Memory B cell (primary cell): ENCODE results near the gene SC5D.
A peak's percentile ranks its signal among the peaks of the same experiment; 100 is the strongest.

Source experiments
- ATAC-seq: fragments of 150-1000 bp; cut with Tn5 transposase; 2 replicates; pipeline ENCODE4 v1.10.0; 2021; ENCODE audit warnings: low read depth, mild to moderate bottlenecking, moderate library complexity
- DNase-seq, 2 donors: peaks; one replicate each; pipeline ENCODE4 v3.0.0; 2022; ENCODE audit warnings: low spot score in 2 of 2
- H3K27ac Mint-ChIP-seq: one replicate; pipeline ENCODE4 v1.8.0; 2022; ENCODE audit warnings: mild to moderate bottlenecking, moderate library complexity, mixed read lengths
- H3K27me3 Mint-ChIP-seq: one replicate; pipeline ENCODE4 v1.8.0; 2022; ENCODE audit warnings: mixed read lengths
- H3K36me3 Mint-ChIP-seq: one replicate; pipeline ENCODE4 v1.8.0; 2022; ENCODE audit warnings: mild to moderate bottlenecking, mixed read lengths
- H3K4me1 Mint-ChIP-seq: one replicate; pipeline ENCODE4 v1.8.0; 2022; ENCODE audit warnings: mixed read lengths
- H3K4me3 Mint-ChIP-seq: one replicate; pipeline ENCODE4 v1.8.0; 2022; ENCODE audit warnings: mild to moderate bottlenecking, moderate library complexity, mixed read lengths
- H3K9me3 Mint-ChIP-seq: one replicate; pipeline ENCODE4 v1.8.0; 2022; ENCODE audit warnings: mixed read lengths

The SC5D gene

DNA sequence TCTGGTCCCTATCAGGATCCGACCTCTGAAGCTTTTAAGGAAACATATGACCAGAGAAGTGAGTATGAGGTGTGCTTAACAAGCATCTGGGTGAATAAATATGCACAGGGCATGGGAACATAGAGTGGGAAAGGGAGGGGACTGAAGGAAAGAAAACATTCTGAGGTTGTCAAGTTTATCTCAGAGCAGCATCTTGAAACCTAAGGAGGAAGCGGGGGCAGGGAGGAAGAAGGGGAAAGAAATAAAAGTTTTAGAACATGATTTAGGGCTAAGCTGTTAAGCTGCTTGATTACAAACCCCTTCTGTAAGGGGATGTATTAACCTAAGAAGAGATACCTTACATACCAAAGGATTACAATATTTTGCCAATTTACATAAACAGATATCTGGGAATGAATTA, 24.0 kb upstream of the SC5D start:
- Mint-ChIP-seq H3K4me1 (no peaks in the 10 kb centered on the region), H3K4me3 (no peak overlapping the region), H3K27me3 (peaks cover 30% of the 10 kb centered on the region), H3K27ac (no peak overlapping the region), H3K36me3 (no peaks in the 10 kb centered on the region), H3K9me3 (peaks cover under 1% of the 10 kb centered on the region)
- ATAC-seq (no peak), DNase-seq (no peak)

DNA sequence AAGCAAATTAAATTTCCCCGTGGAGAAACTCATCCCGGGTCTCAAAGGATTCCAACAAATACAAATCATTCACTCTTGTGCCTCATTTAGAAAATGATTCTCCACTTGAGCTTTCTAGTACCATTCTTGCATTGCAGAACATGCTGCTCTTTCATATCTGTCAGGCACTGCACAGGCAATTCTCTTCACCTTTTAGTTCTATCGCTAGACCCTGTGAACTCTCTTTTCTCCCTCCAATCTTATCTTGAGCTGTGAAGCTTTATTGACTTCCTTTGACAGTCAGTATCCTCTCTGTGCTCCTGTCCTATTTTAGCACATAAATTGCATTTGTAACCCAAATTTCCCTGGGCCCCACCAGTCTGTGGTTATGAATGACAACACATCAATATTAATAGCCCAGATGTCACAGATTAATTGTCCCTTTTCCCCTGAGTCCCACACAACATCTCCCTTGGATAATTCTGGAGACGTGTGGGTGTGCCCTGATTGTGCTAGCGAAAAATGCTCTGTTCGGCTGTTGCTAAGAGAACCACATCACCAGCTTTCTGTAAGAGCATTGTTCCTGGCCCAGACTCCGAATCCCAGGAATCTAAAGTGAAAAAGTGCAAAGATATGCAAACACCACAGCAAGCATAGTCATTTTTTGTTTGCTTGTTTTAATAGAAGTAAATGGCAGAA, 22.4 kb upstream of the SC5D start:
- peaks cover 28% of the 10 kb centered on the region for H3K27me3 Mint-ChIP-seq
- DNase-seq (no peak), ATAC-seq (no peak)
- no peak overlapping the region for H3K4me3 Mint-ChIP-seq
- no peak overlapping the region for H3K27ac Mint-ChIP-seq
- H3K4me1 Mint-ChIP-seq: no peaks in the 10 kb centered on the region
- peaks cover 2% of the 10 kb centered on the region for H3K9me3 Mint-ChIP-seq
- H3K36me3 Mint-ChIP-seq: no peaks in the 10 kb centered on the region

DNA sequence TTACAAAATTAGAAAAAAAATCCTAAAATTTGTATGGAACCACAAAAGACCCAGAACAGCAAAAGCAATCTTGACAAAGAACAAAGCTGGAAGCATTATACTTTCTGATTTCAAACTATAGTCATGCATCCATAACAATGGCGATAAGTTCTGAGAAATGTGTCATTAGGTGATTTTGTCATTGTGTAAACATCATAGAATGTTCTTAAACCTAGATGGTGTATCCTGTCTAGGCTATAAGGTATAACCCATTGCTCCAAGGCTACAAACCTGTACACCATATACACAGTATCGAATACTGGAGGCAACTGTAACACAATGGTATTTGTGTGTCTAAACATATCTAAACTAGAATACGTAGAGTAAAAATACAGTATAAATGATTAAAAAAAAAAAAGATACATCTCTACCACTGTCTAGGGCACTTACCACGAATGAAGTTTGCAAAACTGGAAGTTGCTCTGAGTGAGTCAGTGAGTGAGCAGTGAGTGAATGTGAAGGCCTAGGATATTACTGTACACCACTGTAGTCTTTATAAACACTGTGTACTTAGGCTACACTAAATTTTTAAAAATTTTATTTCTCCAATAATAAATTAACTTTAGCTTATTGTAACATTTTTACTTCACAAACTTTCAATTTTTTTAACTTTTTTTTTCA, 18.1 kb upstream of the SC5D start:
- no peak overlapping the region for H3K27ac Mint-ChIP-seq
- H3K4me1 Mint-ChIP-seq: no peaks in the 10 kb centered on the region
- H3K36me3 Mint-ChIP-seq: peaks cover 2% of the 10 kb centered on the region
- H3K27me3 Mint-ChIP-seq: peaks cover 12% of the 10 kb centered on the region
- no peak for ATAC-seq
- peaks cover 9% of the 10 kb centered on the region for H3K9me3 Mint-ChIP-seq
- H3K4me3 Mint-ChIP-seq: no peak overlapping the region
- no peak for DNase-seq

DNA sequence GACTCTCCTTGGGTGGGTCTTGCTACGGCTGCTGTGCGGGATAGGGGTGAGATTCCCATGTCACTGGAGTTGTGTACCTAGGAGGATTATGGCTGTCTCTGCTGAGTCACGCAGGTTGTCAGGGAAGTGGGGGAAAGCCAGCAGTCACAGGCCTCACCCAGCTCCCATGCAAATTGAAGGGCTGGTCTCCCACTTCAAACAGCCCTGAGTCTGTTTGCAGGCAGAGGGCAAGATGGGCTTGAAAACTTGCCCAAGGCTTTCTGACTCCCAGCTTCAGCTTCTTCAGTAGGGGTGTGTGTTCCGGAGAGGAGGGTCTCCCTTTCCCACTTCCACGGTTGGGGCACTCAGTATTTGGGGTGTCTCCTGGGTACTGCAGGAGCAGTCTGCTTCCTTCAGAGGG, 10.9 kb upstream of the SC5D start:
- H3K4me1 Mint-ChIP-seq: peaks cover 9% of the 10 kb centered on the region
- peaks cover 16% of the 10 kb centered on the region for H3K27me3 Mint-ChIP-seq
- DNase-seq: no peak
- no peak overlapping the region for H3K4me3 Mint-ChIP-seq
- peaks cover 9% of the 10 kb centered on the region for H3K9me3 Mint-ChIP-seq
- H3K36me3 Mint-ChIP-seq: peaks cover 5% of the 10 kb centered on the region
- no peak for ATAC-seq
- no peak overlapping the region for H3K27ac Mint-ChIP-seq

DNA sequence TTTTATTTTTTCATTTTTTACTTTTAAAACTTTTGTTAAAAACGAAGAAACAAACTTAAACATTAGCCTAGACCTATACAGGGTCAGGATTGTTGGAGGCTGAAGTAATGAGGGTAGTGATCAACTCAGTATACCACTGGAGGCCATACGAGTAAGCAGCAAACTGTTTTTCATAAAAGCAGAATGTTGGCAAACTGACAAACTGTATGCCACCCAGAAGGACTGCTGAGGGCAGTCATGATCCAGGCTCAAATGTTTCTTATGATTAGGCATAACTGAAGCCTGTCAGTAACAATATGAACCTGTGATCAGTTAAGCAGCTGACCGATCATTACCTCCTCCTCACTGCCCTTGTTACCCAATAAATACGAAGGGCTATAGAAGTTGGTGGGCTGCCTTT, 10.2 kb upstream of the SC5D start:
- H3K4me1 Mint-ChIP-seq: peaks cover 9% of the 10 kb centered on the region
- H3K36me3 Mint-ChIP-seq: peaks cover 5% of the 10 kb centered on the region
- H3K9me3 Mint-ChIP-seq: peaks cover 9% of the 10 kb centered on the region
- H3K4me3 Mint-ChIP-seq: no peak overlapping the region
- H3K27ac Mint-ChIP-seq: no peak overlapping the region
- peaks cover 16% of the 10 kb centered on the region for H3K27me3 Mint-ChIP-seq
- ATAC-seq: no peak
- DNase-seq: no peak

DNA sequence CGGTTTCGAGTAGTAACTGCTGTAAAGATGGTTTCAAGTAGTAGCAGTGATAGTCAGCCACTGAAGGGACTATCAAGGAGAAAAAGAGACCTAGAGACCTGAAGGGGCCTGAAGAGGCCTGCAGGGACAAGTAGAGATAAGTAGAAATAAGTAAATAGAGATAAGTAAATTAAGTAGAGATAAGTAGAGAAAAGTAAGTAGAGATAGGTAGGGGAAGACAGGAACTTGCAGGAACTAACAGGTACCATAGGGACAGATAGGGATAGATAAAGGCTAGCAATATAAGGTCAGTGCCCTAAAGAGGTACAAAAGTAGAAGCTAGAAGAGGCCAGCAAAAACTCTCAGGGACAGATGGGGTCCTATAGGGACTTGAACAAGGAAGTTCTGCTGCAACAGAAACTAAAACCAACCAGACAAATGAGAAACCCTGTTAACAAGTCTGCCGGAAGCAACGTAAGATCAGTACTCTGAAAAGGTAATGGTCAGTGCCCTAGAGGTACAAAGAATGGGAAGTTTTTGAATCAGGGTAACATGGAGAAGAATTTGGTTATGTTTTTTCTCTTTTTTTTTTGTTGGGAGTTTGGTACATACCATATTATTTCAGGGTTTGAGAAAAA, 9.6 kb upstream of the SC5D start:
- Mint-ChIP-seq H3K36me3 (peaks cover 5% of the 10 kb centered on the region), H3K9me3 (peaks cover 7% of the 10 kb centered on the region), H3K4me3 (peak overlapping the region; percentile 35), H3K4me1 (peaks cover 9% of the 10 kb centered on the region), H3K27ac (peak overlapping the region; percentile 48), H3K27me3 (peaks cover 15% of the 10 kb centered on the region)
- ATAC-seq (peak; percentile 66), DNase-seq (no peak)

DNA sequence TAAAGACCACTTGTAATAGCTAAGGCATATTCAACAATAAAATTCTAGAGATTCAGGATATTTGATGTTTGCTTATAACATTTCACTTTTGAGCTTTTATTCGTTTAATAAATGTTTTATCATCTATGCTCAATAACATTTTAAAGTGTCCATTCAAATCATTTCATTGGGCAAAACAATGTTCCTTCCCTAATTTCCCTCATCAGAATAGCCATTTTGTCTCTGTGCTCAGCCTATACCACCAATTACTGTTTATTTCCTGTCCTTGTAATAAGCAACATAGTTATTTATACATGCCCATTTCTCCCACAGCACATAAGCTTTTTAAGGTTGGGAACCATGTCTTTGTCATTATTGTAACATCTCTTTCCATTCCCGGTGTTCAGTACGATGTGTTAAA, 1.3 kb upstream of the SC5D start:
- Mint-ChIP-seq H3K9me3 (no peaks in the 10 kb centered on the region), H3K4me3 (no peak overlapping the region), H3K4me1 (peaks cover 25% of the 10 kb centered on the region), H3K36me3 (peaks cover 3% of the 10 kb centered on the region), H3K27ac (peak overlapping the region; percentile 99), H3K27me3 (no peaks in the 10 kb centered on the region)
- no peak for DNase-seq
- ATAC-seq: no peak

DNA sequence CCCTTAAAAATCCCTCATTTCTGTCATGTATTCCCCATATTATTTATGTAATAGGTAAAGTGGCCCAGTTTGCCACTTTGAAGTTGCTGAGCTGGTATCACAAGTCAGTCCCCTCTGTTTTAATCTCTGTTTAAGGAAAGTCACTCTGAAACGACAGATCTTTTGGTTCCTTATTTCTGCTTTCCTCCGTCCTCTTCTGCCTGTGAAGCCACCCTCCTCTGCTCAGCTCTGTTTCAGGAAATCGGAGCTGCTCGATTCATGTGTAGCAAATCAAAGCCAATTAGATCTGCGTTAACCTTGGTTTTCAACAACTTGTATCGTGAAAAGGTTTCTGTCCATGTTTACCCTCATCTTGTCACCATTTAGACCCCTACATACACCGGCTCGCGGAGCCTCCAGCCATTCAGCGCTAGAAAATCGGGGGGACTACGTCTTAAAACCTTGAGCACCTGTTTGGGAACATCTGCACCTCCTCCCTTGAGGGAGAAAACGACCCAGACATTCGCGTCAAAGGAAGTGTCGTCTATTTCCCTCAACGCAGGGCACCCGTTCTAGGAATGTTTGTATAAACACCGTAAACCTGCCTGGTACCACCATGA, 576 bp upstream of the SC5D start:
- no peak for DNase-seq
- Mint-ChIP-seq H3K27me3 (no peaks in the 10 kb centered on the region), H3K4me1 (peaks cover 28% of the 10 kb centered on the region), H3K27ac (peak overlapping the region; percentile 99), H3K9me3 (no peaks in the 10 kb centered on the region), H3K4me3 (peak overlapping the region; percentile 95), H3K36me3 (peaks cover 5% of the 10 kb centered on the region)
- ATAC-seq: peak; percentile 55

DNA sequence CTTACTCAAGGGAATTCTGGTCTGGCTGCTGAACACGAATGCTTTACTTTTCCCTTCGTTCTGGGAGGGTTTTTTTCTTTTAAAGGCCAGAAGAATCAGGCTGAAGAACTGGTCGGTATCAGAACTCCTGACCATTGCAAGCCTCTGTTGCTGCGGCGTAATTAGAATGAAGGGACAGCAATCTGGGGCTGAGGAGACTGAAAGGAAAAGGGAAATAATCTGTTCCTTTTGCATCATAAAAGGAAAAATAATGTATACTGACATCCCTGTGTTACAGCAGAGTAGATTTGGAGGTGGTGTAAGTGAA, 670 bp downstream of the SC5D start:
- Mint-ChIP-seq H3K27ac (peak overlapping the region; percentile 99), H3K4me1 (peaks cover 31% of the 10 kb centered on the region), H3K9me3 (no peaks in the 10 kb centered on the region), H3K27me3 (no peaks in the 10 kb centered on the region), H3K4me3 (peak overlapping the region; percentile 95), H3K36me3 (peaks cover 5% of the 10 kb centered on the region)
- no peak for ATAC-seq
- no peak for DNase-seq

DNA sequence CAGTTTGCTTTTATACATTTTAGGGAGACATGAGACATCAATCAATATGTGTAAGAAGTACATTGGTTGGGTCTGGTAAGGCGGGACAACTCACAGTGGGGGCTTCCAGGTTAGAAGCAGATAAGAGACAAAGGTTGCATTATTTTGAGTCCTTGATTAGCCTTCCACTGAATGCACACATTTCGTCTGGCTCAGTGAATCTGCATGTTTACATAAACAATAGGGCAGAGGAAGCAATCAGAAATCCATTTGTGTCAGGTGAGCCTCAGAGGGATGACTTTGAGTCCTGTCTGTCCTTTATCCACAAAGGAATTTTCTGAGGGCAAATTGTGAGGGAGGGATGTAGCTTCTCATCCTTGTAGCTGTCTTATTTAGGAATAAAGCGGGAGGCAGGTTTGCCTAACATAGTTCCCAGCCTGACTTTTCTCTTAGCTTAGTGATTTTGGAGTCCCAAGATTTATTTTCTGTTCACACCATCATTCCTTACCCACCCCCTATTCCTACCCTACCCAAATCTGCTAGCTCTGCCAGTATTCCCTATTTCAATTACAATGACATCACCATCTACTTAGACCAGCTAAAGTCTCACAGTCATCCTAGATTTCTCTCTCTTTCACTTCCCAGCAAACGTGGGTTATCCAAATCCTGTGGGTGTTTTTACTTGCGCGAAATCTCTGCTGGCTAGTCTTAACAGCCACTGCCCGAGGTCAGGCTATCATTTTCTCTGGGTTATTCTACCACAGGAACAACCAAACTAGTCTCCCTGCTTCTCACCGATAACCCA, 2.9 kb downstream of the SC5D start:
- DNase-seq: no peak
- peaks cover 36% of the 10 kb centered on the region for H3K4me1 Mint-ChIP-seq
- H3K4me3 Mint-ChIP-seq: no peak overlapping the region
- no peaks in the 10 kb centered on the region for H3K9me3 Mint-ChIP-seq
- H3K36me3 Mint-ChIP-seq: peaks cover 8% of the 10 kb centered on the region
- no peak for ATAC-seq
- H3K27ac Mint-ChIP-seq: no peak overlapping the region
- no peaks in the 10 kb centered on the region for H3K27me3 Mint-ChIP-seq

DNA sequence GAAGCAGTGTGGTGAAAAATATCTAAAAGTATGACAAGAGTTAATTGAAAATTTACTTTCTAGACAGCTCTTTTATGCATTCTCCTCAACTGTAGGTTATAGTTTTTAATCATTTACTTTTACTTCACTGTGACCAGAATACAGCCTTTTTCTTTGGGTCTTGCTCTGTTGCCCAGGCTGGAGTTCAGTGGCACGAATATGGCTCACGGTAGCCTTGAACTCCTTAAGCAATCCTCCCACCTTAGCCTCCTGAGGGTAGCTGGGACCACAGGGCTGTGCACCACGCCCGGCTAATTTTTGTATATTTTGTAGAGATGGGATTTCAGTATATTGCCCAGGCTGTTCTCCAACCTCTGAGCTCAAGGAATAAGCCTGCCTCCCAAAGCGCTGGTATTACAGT, 5.3 kb downstream of the SC5D start:
- DNase-seq (no peak), ATAC-seq (no peak)
- H3K4me3 Mint-ChIP-seq: no peak overlapping the region
- H3K27ac Mint-ChIP-seq: no peak overlapping the region
- H3K36me3 Mint-ChIP-seq: peaks cover 10% of the 10 kb centered on the region
- H3K27me3 Mint-ChIP-seq: no peaks in the 10 kb centered on the region
- H3K9me3 Mint-ChIP-seq: no peaks in the 10 kb centered on the region
- H3K4me1 Mint-ChIP-seq: peaks cover 37% of the 10 kb centered on the region

DNA sequence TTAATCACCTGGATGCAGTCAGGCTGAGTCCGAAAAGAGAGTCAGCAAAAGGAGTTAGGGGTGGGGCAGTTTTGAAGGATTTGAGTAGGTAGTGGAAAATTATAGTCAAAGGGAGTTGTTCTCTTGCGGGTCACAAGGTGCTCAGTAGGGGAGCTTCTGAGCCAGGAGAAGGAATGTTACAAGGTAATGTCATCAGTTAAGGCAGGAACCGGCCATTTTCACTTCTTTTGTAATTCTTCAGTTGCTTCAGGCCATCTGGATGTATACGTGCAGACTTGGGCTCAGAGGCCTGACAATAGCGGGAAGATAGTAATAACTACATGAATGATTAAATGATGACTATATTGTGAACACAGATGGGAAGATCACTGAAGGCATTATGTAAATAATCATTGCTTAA, 6.2 kb downstream of the SC5D start:
- Mint-ChIP-seq H3K27ac (no peak overlapping the region), H3K27me3 (no peaks in the 10 kb centered on the region), H3K9me3 (no peaks in the 10 kb centered on the region), H3K36me3 (peaks cover 11% of the 10 kb centered on the region), H3K4me3 (no peak overlapping the region), H3K4me1 (peaks cover 33% of the 10 kb centered on the region)
- DNase-seq (no peak), ATAC-seq (no peak)

DNA sequence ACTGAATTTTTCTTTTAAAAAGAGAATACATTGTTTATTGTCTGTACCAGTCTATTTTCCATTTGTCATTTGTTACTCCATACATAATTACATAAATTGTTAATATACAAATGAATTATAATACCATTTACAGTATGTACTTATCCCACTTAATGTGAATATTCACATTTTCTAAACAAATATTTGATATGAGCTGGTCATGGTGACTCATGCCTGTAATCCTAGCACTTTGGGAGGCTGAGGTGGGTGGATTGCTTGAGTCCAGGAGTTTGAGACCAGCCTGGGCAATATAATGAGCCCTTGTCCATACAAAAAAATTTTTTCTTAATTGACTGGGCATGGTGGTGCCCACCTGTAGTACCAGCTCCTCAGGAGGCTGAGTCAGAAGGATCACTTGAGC, 6.8 kb downstream of the SC5D start:
- ATAC-seq: no peak
- Mint-ChIP-seq H3K27ac (no peak overlapping the region), H3K27me3 (no peaks in the 10 kb centered on the region), H3K4me3 (no peak overlapping the region), H3K36me3 (peaks cover 12% of the 10 kb centered on the region), H3K4me1 (peaks cover 33% of the 10 kb centered on the region), H3K9me3 (no peaks in the 10 kb centered on the region)
- DNase-seq: no peak
